Measurements from ENCODE around the gene DLEC1.

The DLEC1 gene

GRCh38 chr3:38002291-38002876 is 36.6 kb upstream of the DLEC1 start:
- Histone ChIP-seq H3K27me3 (ENCODE audit: control insufficient read depth in 2 of 2, insufficient read depth in 2 of 2, low read length in 2 of 2) (no peaks in the 10 kb centered on the region), H3K4me1 (ENCODE audit: control insufficient read depth in 2 of 2, insufficient read depth in 2 of 2, low read length in 2 of 2) (peaks cover 45 to 58% of the 10 kb centered on the region in 2 donors), H3K36me3 (ENCODE audit: control insufficient read depth in 2 of 2, insufficient read depth in 2 of 2, low read length in 2 of 2) (peaks cover 48 to 52% of the 10 kb centered on the region in 2 donors), H3K9me3 (ENCODE audit: control insufficient read depth in 2 of 2, low read length in 2 of 2) (no peaks in the 10 kb centered on the region), H3K4me3 (ENCODE audit: low read length in 2 of 2) (no peak overlapping the region), H3K9ac (ENCODE audit: low read depth in 1 of 2, low read length in 2 of 2) (peak overlapping the region; percentile 44 to 75), H3K27ac (ENCODE audit: low read depth in 2 of 2, low read length in 2 of 2) (peak overlapping the region; percentile 90 to 96)

GRCh38 chr3:38002940-38003339 is 36.1 kb upstream of the DLEC1 start:
- peaks cover 53 to 57% of the 10 kb centered on the region in 2 donors for H3K36me3 ChIP-seq (ENCODE audit: control insufficient read depth in 2 of 2, insufficient read depth in 2 of 2, low read length in 2 of 2)
- no peaks in the 10 kb centered on the region for H3K27me3 ChIP-seq (ENCODE audit: control insufficient read depth in 2 of 2, insufficient read depth in 2 of 2, low read length in 2 of 2)
- no peaks in the 10 kb centered on the region for H3K9me3 ChIP-seq (ENCODE audit: control insufficient read depth in 2 of 2, low read length in 2 of 2)
- no peak overlapping the region for H3K4me3 ChIP-seq (ENCODE audit: low read length in 2 of 2)
- peak overlapping the region; percentile 44 to 75 for H3K9ac ChIP-seq (ENCODE audit: low read depth in 1 of 2, low read length in 2 of 2)
- peak overlapping the region; percentile 90 to 96 for H3K27ac ChIP-seq (ENCODE audit: low read depth in 2 of 2, low read length in 2 of 2)
- H3K4me1 ChIP-seq (ENCODE audit: control insufficient read depth in 2 of 2, insufficient read depth in 2 of 2, low read length in 2 of 2): peaks cover 39 to 52% of the 10 kb centered on the region in 2 donors

- Histone ChIP-seq H3K27me3 (ENCODE audit: control insufficient read depth in 2 of 2, insufficient read depth in 2 of 2, low read length in 2 of 2) (no peaks in the 10 kb centered on the region), H3K9me3 (ENCODE audit: control insufficient read depth in 2 of 2, low read length in 2 of 2) (no peaks in the 10 kb centered on the region), H3K36me3 (ENCODE audit: control insufficient read depth in 2 of 2, insufficient read depth in 2 of 2, low read length in 2 of 2) (peaks cover 58 to 61% of the 10 kb centered on the region in 2 donors), H3K27ac (ENCODE audit: low read depth in 2 of 2, low read length in 2 of 2) (peak overlapping the region; percentile 90 to 96), H3K9ac (ENCODE audit: low read depth in 1 of 2, low read length in 2 of 2) (peak overlapping the region; percentile 44 to 75), H3K4me3 (ENCODE audit: low read length in 2 of 2) (no peak overlapping the region), H3K4me1 (ENCODE audit: control insufficient read depth in 2 of 2, insufficient read depth in 2 of 2, low read length in 2 of 2) (peaks cover 35 to 48% of the 10 kb centered on the region in 2 donors)
These were observed 35.6 kb upstream of the DLEC1 start for GRCh38 chr3:38003371-38003816.

GRCh38 chr3:38003817-38004414 is 35.1 kb upstream of the DLEC1 start:
- peak overlapping the region; percentile 61 to 75 for H3K9ac ChIP-seq (ENCODE audit: low read depth in 1 of 2, low read length in 2 of 2)
- no peaks in the 10 kb centered on the region for H3K27me3 ChIP-seq (ENCODE audit: control insufficient read depth in 2 of 2, insufficient read depth in 2 of 2, low read length in 2 of 2)
- no peaks in the 10 kb centered on the region for H3K9me3 ChIP-seq (ENCODE audit: control insufficient read depth in 2 of 2, low read length in 2 of 2)
- peaks cover 31 to 44% of the 10 kb centered on the region in 2 donors for H3K4me1 ChIP-seq (ENCODE audit: control insufficient read depth in 2 of 2, insufficient read depth in 2 of 2, low read length in 2 of 2)
- H3K27ac ChIP-seq (ENCODE audit: low read depth in 2 of 2, low read length in 2 of 2): peak overlapping the region; percentile 90 to 96
- H3K36me3 ChIP-seq (ENCODE audit: control insufficient read depth in 2 of 2, insufficient read depth in 2 of 2, low read length in 2 of 2): peaks cover 63 to 66% of the 10 kb centered on the region in 2 donors
- no peak overlapping the region for H3K4me3 ChIP-seq (ENCODE audit: low read length in 2 of 2)

GRCh38 chr3:38004415-38005075 is 34.5 kb upstream of the DLEC1 start:
- peaks cover 61 to 68% of the 10 kb centered on the region in 2 donors for H3K36me3 ChIP-seq (ENCODE audit: control insufficient read depth in 2 of 2, insufficient read depth in 2 of 2, low read length in 2 of 2)

GRCh38 chr3:38005076-38006020 is 33.7 kb upstream of the DLEC1 start:
- Histone ChIP-seq H3K9ac (ENCODE audit: low read depth in 1 of 2, low read length in 2 of 2) (peak overlapping the region; percentile 1 to 75), H3K27me3 (ENCODE audit: control insufficient read depth in 2 of 2, insufficient read depth in 2 of 2, low read length in 2 of 2) (no peaks in the 10 kb centered on the region), H3K27ac (ENCODE audit: low read depth in 2 of 2, low read length in 2 of 2) (peak overlapping the region; percentile 90 to 96), H3K4me3 (ENCODE audit: low read length in 2 of 2) (no peak overlapping the region), H3K36me3 (ENCODE audit: control insufficient read depth in 2 of 2, insufficient read depth in 2 of 2, low read length in 2 of 2) (peaks cover 60 to 63% of the 10 kb centered on the region in 2 donors), H3K9me3 (ENCODE audit: control insufficient read depth in 2 of 2, low read length in 2 of 2) (no peaks in the 10 kb centered on the region), H3K4me1 (ENCODE audit: control insufficient read depth in 2 of 2, insufficient read depth in 2 of 2, low read length in 2 of 2) (peaks cover 31 to 39% of the 10 kb centered on the region in 2 donors)

More at GRCh38 chr3:38004415-38005075, 34.5 kb upstream of the DLEC1 start:
- H3K4me1 ChIP-seq (ENCODE audit: control insufficient read depth in 2 of 2, insufficient read depth in 2 of 2, low read length in 2 of 2): peaks cover 31 to 39% of the 10 kb centered on the region in 2 donors
- H3K27me3 ChIP-seq (ENCODE audit: control insufficient read depth in 2 of 2, insufficient read depth in 2 of 2, low read length in 2 of 2): no peaks in the 10 kb centered on the region
- H3K9me3 ChIP-seq (ENCODE audit: control insufficient read depth in 2 of 2, low read length in 2 of 2): no peaks in the 10 kb centered on the region
- peak overlapping the region; percentile 61 to 75 for H3K9ac ChIP-seq (ENCODE audit: low read depth in 1 of 2, low read length in 2 of 2)
- H3K27ac ChIP-seq (ENCODE audit: low read depth in 2 of 2, low read length in 2 of 2): peak overlapping the region; percentile 90 to 96
- no peak overlapping the region for H3K4me3 ChIP-seq (ENCODE audit: low read length in 2 of 2)

GRCh38 chr3:38006031-38006430 is 33.0 kb upstream of the DLEC1 start:
- Histone ChIP-seq H3K9me3 (ENCODE audit: control insufficient read depth in 2 of 2, low read length in 2 of 2) (no peaks in the 10 kb centered on the region), H3K27ac (ENCODE audit: low read depth in 2 of 2, low read length in 2 of 2) (peak overlapping the region; percentile 16 to 17), H3K4me1 (ENCODE audit: control insufficient read depth in 2 of 2, insufficient read depth in 2 of 2, low read length in 2 of 2) (peaks cover 31 to 39% of the 10 kb centered on the region in 2 donors), H3K36me3 (ENCODE audit: control insufficient read depth in 2 of 2, insufficient read depth in 2 of 2, low read length in 2 of 2) (peaks cover 55 to 66% of the 10 kb centered on the region in 2 donors), H3K27me3 (ENCODE audit: control insufficient read depth in 2 of 2, insufficient read depth in 2 of 2, low read length in 2 of 2) (no peaks in the 10 kb centered on the region), H3K4me3 (ENCODE audit: low read length in 2 of 2) (no peak overlapping the region), H3K9ac (ENCODE audit: low read depth in 1 of 2, low read length in 2 of 2) (peak overlapping the region in 1 of 2 donors; percentile 41)

GRCh38 chr3:38006445-38006995 is 32.5 kb upstream of the DLEC1 start:
- peaks cover 31 to 39% of the 10 kb centered on the region in 2 donors for H3K4me1 ChIP-seq (ENCODE audit: control insufficient read depth in 2 of 2, insufficient read depth in 2 of 2, low read length in 2 of 2)
- peaks cover 53 to 66% of the 10 kb centered on the region in 2 donors for H3K36me3 ChIP-seq (ENCODE audit: control insufficient read depth in 2 of 2, insufficient read depth in 2 of 2, low read length in 2 of 2)
- no peaks in the 10 kb centered on the region for H3K9me3 ChIP-seq (ENCODE audit: control insufficient read depth in 2 of 2, low read length in 2 of 2)
- H3K27me3 ChIP-seq (ENCODE audit: control insufficient read depth in 2 of 2, insufficient read depth in 2 of 2, low read length in 2 of 2): no peaks in the 10 kb centered on the region
- H3K27ac ChIP-seq (ENCODE audit: low read depth in 2 of 2, low read length in 2 of 2): peak overlapping the region in 1 of 2 donors; percentile 17
- no peak overlapping the region for H3K4me3 ChIP-seq (ENCODE audit: low read length in 2 of 2)
- H3K9ac ChIP-seq (ENCODE audit: low read depth in 1 of 2, low read length in 2 of 2): no peak overlapping the region

GRCh38 chr3:38007754-38008090 is 31.3 kb upstream of the DLEC1 start:
- Histone ChIP-seq H3K36me3 (ENCODE audit: control insufficient read depth in 2 of 2, insufficient read depth in 2 of 2, low read length in 2 of 2) (peaks cover 42 to 55% of the 10 kb centered on the region in 2 donors), H3K4me1 (ENCODE audit: control insufficient read depth in 2 of 2, insufficient read depth in 2 of 2, low read length in 2 of 2) (peaks cover 29 to 33% of the 10 kb centered on the region in 2 donors), H3K4me3 (ENCODE audit: low read length in 2 of 2) (no peak overlapping the region), H3K9ac (ENCODE audit: low read depth in 1 of 2, low read length in 2 of 2) (no peak overlapping the region), H3K9me3 (ENCODE audit: control insufficient read depth in 2 of 2, low read length in 2 of 2) (no peaks in the 10 kb centered on the region), H3K27me3 (ENCODE audit: control insufficient read depth in 2 of 2, insufficient read depth in 2 of 2, low read length in 2 of 2) (no peaks in the 10 kb centered on the region), H3K27ac (ENCODE audit: low read depth in 2 of 2, low read length in 2 of 2) (no peak overlapping the region)
